CD4-positive, alpha-beta T cell (primary cell): Measurements from ENCODE around the gene ACVR1B. TPM values are rescaled to one million over a fixed set of nuclear protein-coding genes. Genes with fewer than 3 reads are reported as not detected.

ENCODE experiments used
- ATAC-seq: fragments of 200-7000 bp; cut with Tn5 transposase; one replicate; pipeline ENCODE4 v1.10.0; 2022; ENCODE audit warnings: mild to moderate bottlenecking; ENCODE audit not compliant: poor library complexity
- CTCF ChIA-PET: fragments of 350-600 bp; sonication (Branson Sonifier 250); formaldehyde crosslinking; loops from one replicate; lab custom pipeline; 2021; ENCODE audit warnings: antibody characterized with exemption, inconsistent platforms; lab: Charles Lee
- POLR2A ChIA-PET: fragments of 350-600 bp; sonication (Branson Sonifier 250); formaldehyde crosslinking; loops from one replicate; lab custom pipeline; 2021; ENCODE audit warnings: antibody characterized with exemption, inconsistent platforms; lab: Charles Lee
- DNase-seq, 14 experiments: peaks; one replicate each; pipeline ENCODE4 v3.0.0-alpha.2; 2013 to 2020; ENCODE audit warnings: mixed read lengths in 2 of 14
- H3K27ac ChIP-seq, 2 donors: one replicate each; pipeline versions ENCODE4 v1.5.1 to v1.7.0; 2013; ENCODE audit warnings: low read length in 2 of 2, low read depth in 1 of 2, mild to moderate bottlenecking in 1 of 2
- H3K27me3 ChIP-seq, 2 experiments: 1 replicate in 1 of 2; 2 replicates in 1 of 2; pipeline versions ENCODE4 v1.6.1 to v1.7.0; 2013; ENCODE audit warnings: low read length in 2 of 2, control low read depth in 1 of 2, mild to moderate bottlenecking in 1 of 2, moderate library complexity in 1 of 2; ENCODE audit not compliant: insufficient read depth in 2 of 2, control insufficient read depth in 1 of 2
- H3K36me3 ChIP-seq: one replicate; pipeline ENCODE4 v1.6.1; 2013; ENCODE audit warnings: low read length, control low read depth; ENCODE audit not compliant: insufficient read depth
- H3K4me1 ChIP-seq: one replicate; pipeline ENCODE4 v1.6.1; 2013; ENCODE audit warnings: low read length, control low read depth; ENCODE audit not compliant: insufficient read depth
- H3K4me3 ChIP-seq: one replicate; pipeline ENCODE4 v1.5.1; 2013; ENCODE audit warnings: mild to moderate bottlenecking, low read length, moderate library complexity
- H3K9me3 ChIP-seq, 2 experiments: 1 replicate in 1 of 2; 2 replicates in 1 of 2; pipeline versions ENCODE4 v1.6.1 to v1.7.0; 2013; ENCODE audit warnings: low read length in 2 of 2, mild to moderate bottlenecking in 2 of 2, control low read depth in 1 of 2, moderate library complexity in 1 of 2; ENCODE audit not compliant: control insufficient read depth in 1 of 2, insufficient read depth in 1 of 2
- H3K27ac Mint-ChIP-seq: one replicate; pipeline ENCODE4 v1.8.0; 2020; ENCODE audit warnings: mixed read lengths
- H3K27me3 Mint-ChIP-seq: one replicate; pipeline ENCODE4 v1.8.0; 2021; ENCODE audit warnings: mixed read lengths
- H3K36me3 Mint-ChIP-seq: one replicate; pipeline ENCODE4 v1.8.0; 2021; ENCODE audit warnings: low read depth, mixed read lengths
- H3K4me1 Mint-ChIP-seq: one replicate; pipeline ENCODE4 v1.8.0; 2021; ENCODE audit warnings: low read depth, mixed read lengths
- H3K4me3 Mint-ChIP-seq: one replicate; pipeline ENCODE4 v1.8.0; 2020; ENCODE audit warnings: mild to moderate bottlenecking, mixed read lengths
- H3K9me3 Mint-ChIP-seq: one replicate; pipeline ENCODE4 v1.8.0; 2020; ENCODE audit warnings: mixed read lengths
- intact Hi-C, 2 experiments: fragments of 100-400 bp; cut with DNase I in 1 of 2; cut with micrococcal nuclease in 1 of 2; formaldehyde crosslinking; loops; one replicate each; pipeline versions ENCODE4 v1.15.1 to v1.9.0; 2023 to 2025; cut with DNase I, micrococcal nuclease
- total RNA-seq, 174 experiments: library from RNA in 2 of 174; stranded (reverse) in 2 of 174; gene quantifications; one replicate each; pipeline ENCODE4 v1.2.3 and lab custom pipeline; 2021 to 2026
- TF ChIP-seq, protein P1 (sequence below): fragments of 200-600 bp; IDR thresholded peaks from one replicate; pipeline ENCODE4 v1.8.0; 2022; ENCODE audit warnings: antibody characterized with exemption, mild to moderate bottlenecking

ACVR1B gene
- total RNA-seq, 2 experiments from 2014 or later = 14.2 to 14.5 TPM

DNA sequence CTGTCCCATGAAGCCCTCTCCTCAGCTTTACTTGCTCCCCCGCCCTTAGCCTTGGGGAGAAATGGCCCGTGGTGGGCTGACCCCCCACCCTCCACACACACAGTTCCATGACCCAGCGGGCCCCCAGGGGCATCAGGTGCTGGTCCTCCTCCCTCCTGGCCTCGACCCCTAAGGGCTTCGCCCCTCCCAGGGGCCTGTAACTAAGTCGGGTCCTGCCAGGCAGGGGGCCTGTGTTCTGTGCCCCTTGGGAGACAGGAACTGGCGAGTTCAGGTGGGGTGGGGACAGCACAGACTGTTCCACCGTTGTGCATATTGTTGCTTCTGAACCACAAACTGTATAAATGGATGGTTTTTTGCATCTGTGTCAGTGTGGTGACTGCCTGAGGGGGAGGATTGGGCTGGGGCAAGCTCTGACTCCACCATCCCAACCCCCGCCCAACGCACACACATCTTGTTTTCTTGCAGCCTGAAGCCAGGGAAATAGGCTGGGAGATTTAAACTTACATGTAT is 64.1 kb downstream of the ACVR1B start:
- H3K27me3 ChIP-seq = no peaks in the 10 kb centered on the region
- H3K4me3 ChIP-seq = no peak overlapping the region
- peaks cover 53% of the 10 kb centered on the region for H3K36me3 Mint-ChIP-seq
- H3K9me3 Mint-ChIP-seq = no peaks in the 10 kb centered on the region
- H3K4me1 ChIP-seq = peaks cover 4% of the 10 kb centered on the region
- CTCF ChIA-PET = no interaction called here
- H3K36me3 ChIP-seq = peaks cover 27% of the 10 kb centered on the region
- TF ChIP-seq, protein P1, sequence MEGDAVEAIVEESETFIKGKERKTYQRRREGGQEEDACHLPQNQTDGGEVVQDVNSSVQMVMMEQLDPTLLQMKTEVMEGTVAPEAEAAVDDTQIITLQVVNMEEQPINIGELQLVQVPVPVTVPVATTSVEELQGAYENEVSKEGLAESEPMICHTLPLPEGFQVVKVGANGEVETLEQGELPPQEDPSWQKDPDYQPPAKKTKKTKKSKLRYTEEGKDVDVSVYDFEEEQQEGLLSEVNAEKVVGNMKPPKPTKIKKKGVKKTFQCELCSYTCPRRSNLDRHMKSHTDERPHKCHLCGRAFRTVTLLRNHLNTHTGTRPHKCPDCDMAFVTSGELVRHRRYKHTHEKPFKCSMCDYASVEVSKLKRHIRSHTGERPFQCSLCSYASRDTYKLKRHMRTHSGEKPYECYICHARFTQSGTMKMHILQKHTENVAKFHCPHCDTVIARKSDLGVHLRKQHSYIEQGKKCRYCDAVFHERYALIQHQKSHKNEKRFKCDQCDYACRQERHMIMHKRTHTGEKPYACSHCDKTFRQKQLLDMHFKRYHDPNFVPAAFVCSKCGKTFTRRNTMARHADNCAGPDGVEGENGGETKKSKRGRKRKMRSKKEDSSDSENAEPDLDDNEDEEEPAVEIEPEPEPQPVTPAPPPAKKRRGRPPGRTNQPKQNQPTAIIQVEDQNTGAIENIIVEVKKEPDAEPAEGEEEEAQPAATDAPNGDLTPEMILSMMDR = no peak
- DNase-seq (peak in 1 of 14 experiments; percentile 33), ATAC-seq (peak; percentile 9)
- no peaks in the 10 kb centered on the region for H3K27me3 Mint-ChIP-seq
- intact Hi-C loops = no loop called here
- peak overlapping the region; percentile 63 for H3K4me3 Mint-ChIP-seq
- H3K27ac ChIP-seq = no peak overlapping the region
- POLR2A ChIA-PET = no interaction called here
- H3K4me1 Mint-ChIP-seq = peaks cover 7% of the 10 kb centered on the region
- peak overlapping the region; percentile 47 for H3K27ac Mint-ChIP-seq
- H3K9me3 ChIP-seq = no peaks in the 10 kb centered on the region

DNA sequence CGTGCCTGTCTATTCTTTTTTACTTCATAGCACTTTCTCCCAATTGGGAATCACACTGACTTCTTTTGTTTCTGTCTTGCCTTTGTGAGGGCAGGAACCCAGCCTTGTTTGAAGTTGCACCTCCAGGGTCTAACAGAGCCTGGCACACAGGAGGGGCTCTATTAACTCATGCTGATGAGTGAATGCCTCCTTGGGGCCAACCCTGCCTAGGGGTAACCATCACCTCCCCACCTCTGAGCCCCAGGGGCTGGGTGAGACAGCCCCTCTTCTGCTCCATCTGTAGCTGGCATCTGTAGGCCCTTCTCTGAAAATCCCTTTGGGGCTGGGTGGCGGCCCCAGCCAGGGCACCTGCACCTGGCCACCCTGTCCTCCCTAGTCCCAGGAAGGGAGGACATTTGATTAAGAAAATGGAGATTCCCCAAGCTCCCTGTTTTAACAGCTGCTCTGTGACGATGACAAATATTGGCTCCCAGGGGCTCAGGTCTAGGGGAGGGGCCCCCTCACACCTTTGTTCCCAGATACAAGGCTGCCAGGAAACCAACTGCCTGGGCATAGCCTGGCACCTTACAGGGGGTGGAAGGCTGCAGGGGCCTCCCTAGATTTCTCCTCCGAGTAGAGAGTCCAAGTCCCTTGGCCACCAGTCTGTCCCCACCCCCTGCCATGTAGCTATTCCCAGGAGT is 67.1 kb downstream of the ACVR1B start:
- CTCF ChIA-PET = interaction anchor here (1.6 to 9.5 kb wide), 2 partner anchors 11 to 25 kb away, joined by 5 to 184 read pairs; partner anchors contain the start of gene TAMALIN
- Histone ChIP-seq H3K9me3 (no peaks in the 10 kb centered on the region), H3K36me3 (peaks cover 11% of the 10 kb centered on the region), H3K27me3 (no peaks in the 10 kb centered on the region), H3K4me1 (peaks cover 21% of the 10 kb centered on the region), H3K4me3 (no peak overlapping the region), H3K27ac (no peak overlapping the region)
- Mint-ChIP-seq H3K36me3 (peaks cover 26% of the 10 kb centered on the region), H3K4me3 (no peak overlapping the region), H3K9me3 (no peaks in the 10 kb centered on the region), H3K27me3 (no peaks in the 10 kb centered on the region), H3K27ac (no peak overlapping the region), H3K4me1 (peaks cover 13% of the 10 kb centered on the region)
- DNase-seq = peak in 1 of 14 experiments; percentile 15
- TF ChIP-seq, protein P1 = no peak
- POLR2A ChIA-PET = interaction anchor here (1.3 to 8.2 kb wide), 2 partner anchors 10 to 25 kb away, joined by 4 to 73 read pairs; partner anchors contain the start of gene TAMALIN
- intact Hi-C loops = no loop called here
- no peak for ATAC-seq

GRCh38 chr12:52019113-52019770 is 67.7 kb downstream of the ACVR1B start:
- no peak for ATAC-seq
- Histone ChIP-seq H3K36me3 (peaks cover 5% of the 10 kb centered on the region), H3K4me1 (peaks cover 28% of the 10 kb centered on the region), H3K27ac (no peak overlapping the region), H3K9me3 (no peaks in the 10 kb centered on the region), H3K4me3 (no peak overlapping the region), H3K27me3 (no peaks in the 10 kb centered on the region)
- H3K36me3 Mint-ChIP-seq = peaks cover 19% of the 10 kb centered on the region
- ChIA-PET POLR2A (interaction anchor here (1.3 to 8.2 kb wide), 3 partner anchors 11 to 26 kb away, joined by 4 to 73 read pairs (median 7); partner anchors contain the start of gene TAMALIN), CTCF (interaction anchor here (7.4 to 9.5 kb wide), 2 partner anchors 12 to 24 kb away, joined by 164 to 184 read pairs; partner anchors contain the start of gene TAMALIN)
- TF ChIP-seq, protein P1 = no peak
- H3K27ac Mint-ChIP-seq = peak overlapping the region; percentile 5
- H3K4me1 Mint-ChIP-seq = peaks cover 18% of the 10 kb centered on the region
- H3K27me3 Mint-ChIP-seq = no peaks in the 10 kb centered on the region
- peak in 1 of 14 experiments; percentile 32 for DNase-seq
- H3K9me3 Mint-ChIP-seq = no peaks in the 10 kb centered on the region
- intact Hi-C loops = no loop called here
- H3K4me3 Mint-ChIP-seq = no peak overlapping the region
